Measurements from ENCODE around the gene SPEM1.
A peak's percentile ranks its signal among the peaks of the same experiment; 100 is the strongest.

Gene SPEM1

GRCh38 chr17:7440113-7440833 is 20.1 kb downstream of the SPEM1 start:
- DNase-seq (ENCODE audit: low spot score), result no peak

GRCh38 chr17:7440834-7441195 is 20.7 kb downstream of the SPEM1 start:
- DNase-seq (ENCODE audit: low spot score), result no peak

GRCh38 chr17:7441266-7441665 is 21.1 kb downstream of the SPEM1 start:
- DNase-seq (ENCODE audit: low spot score), result no peak

- no peak for DNase-seq (ENCODE audit: low spot score)
Measured at GRCh38 chr17:7442142-7442541, 22.0 kb downstream of the SPEM1 start.

- no peak for DNase-seq (ENCODE audit: low spot score)
Measured at GRCh38 chr17:7443499-7444485, 23.7 kb downstream of the SPEM1 start.

- DNase-seq (ENCODE audit: low spot score), result peak; percentile 84
Measured at GRCh38 chr17:7444682-7445618, 24.8 kb downstream of the SPEM1 start, which contains the start of gene CHRNB1. CHRNB1 (plus strand) TSS chr17:7445061; CDS start chr17:7445128, 67 bp downstream.

- no peak for DNase-seq (ENCODE audit: low spot score)
Measured at GRCh38 chr17:7445619-7445968, 25.5 kb downstream of the SPEM1 start.

- DNase-seq (ENCODE audit: low spot score), result no peak
Measured at GRCh38 chr17:7448461-7448860, 28.3 kb downstream of the SPEM1 start.

GRCh38 chr17:7459961-7460545 is 39.9 kb downstream of the SPEM1 start:
- no peak for DNase-seq (ENCODE audit: low spot score)

- no peak for DNase-seq (ENCODE audit: low spot score)
Measured at GRCh38 chr17:7460850-7461660, 40.9 kb downstream of the SPEM1 start.

- no peak for DNase-seq (ENCODE audit: low spot score)
Measured at GRCh38 chr17:7462474-7463371, 42.6 kb downstream of the SPEM1 start.

- no peak for DNase-seq (ENCODE audit: low spot score)
Measured at GRCh38 chr17:7463372-7463846, 43.3 kb downstream of the SPEM1 start.

GRCh38 chr17:7464081-7464480 is 44.0 kb downstream of the SPEM1 start:
- no peak for DNase-seq (ENCODE audit: low spot score)

- no peak for DNase-seq (ENCODE audit: low spot score)
Measured at GRCh38 chr17:7465597-7466275, 45.6 kb downstream of the SPEM1 start.

GRCh38 chr17:7466318-7466638 is 46.2 kb downstream of the SPEM1 start:
- DNase-seq (ENCODE audit: low spot score), result no peak

GRCh38 chr17:7466639-7467341 is 46.7 kb downstream of the SPEM1 start:
- peak; percentile 33 for DNase-seq (ENCODE audit: low spot score)

- DNase-seq (ENCODE audit: low spot score), result no peak
Measured at GRCh38 chr17:7467498-7467897, 47.4 kb downstream of the SPEM1 start.

GRCh38 chr17:7468290-7468689 is 48.2 kb downstream of the SPEM1 start:
- DNase-seq (ENCODE audit: low spot score), result no peak

Data from globus pallidus (tissue), 1 donor.